ENCODE data around the gene SCAF11.

The SCAF11 gene

DNA sequence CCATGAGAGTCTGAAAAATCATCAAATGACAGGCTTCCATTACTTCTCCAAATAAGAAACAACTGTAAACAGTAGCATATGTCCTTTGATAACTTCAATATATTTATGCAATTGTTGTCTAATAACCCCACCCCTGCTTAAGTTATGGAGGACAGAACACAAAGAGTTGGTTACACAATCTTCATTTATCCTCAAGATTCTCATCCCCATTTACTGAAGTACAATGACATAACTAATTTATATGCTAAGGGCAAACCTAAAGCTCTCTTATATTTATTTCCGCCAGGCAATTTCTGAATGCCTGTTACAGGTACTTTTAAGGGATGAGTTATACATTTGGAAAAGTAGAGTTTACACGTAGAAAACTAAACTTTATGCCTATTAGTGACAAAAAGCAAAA lies 12.3 kb downstream of the SCAF11 start:
- no peak for DNase-seq (ENCODE audit: low spot score)
- TF ChIP-seq, protein P1, sequence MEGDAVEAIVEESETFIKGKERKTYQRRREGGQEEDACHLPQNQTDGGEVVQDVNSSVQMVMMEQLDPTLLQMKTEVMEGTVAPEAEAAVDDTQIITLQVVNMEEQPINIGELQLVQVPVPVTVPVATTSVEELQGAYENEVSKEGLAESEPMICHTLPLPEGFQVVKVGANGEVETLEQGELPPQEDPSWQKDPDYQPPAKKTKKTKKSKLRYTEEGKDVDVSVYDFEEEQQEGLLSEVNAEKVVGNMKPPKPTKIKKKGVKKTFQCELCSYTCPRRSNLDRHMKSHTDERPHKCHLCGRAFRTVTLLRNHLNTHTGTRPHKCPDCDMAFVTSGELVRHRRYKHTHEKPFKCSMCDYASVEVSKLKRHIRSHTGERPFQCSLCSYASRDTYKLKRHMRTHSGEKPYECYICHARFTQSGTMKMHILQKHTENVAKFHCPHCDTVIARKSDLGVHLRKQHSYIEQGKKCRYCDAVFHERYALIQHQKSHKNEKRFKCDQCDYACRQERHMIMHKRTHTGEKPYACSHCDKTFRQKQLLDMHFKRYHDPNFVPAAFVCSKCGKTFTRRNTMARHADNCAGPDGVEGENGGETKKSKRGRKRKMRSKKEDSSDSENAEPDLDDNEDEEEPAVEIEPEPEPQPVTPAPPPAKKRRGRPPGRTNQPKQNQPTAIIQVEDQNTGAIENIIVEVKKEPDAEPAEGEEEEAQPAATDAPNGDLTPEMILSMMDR (conservative IDR thresholded peaks at IDR 0.05; ENCODE audit: low read depth) = no peak
- ChIA-PET POLR2A (ENCODE audit: low non-redundant PET) (no interaction called here), CTCF (interaction anchor here (0.6 kb wide), 1 partner anchor 730 kb away, joined by 3 read pairs; no protein-coding TSS in a partner anchor)
- H3K27ac ChIP-seq = no peak overlapping the region

DNA sequence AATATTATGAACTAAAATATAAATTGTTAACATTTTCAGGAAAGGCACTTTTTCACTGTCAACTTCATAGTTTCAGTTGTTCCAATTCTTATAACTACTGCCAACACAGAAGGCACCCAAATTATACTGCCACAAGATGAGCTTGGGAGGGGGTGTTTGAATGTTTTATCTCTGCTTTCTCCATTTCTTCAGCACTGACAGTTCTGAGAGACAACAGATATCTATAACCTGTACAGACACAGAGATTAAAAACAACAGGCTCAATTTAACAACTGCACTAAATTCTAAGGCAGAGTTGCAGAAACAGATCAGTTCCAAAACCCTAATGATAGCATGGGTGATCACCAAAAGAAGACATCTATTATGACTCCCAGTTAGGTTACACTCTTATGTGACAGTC lies 12.8 kb downstream of the SCAF11 start:
- no peak overlapping the region for H3K27ac ChIP-seq
- no peak for DNase-seq (ENCODE audit: low spot score)
- ChIA-PET CTCF (no interaction called here), POLR2A (ENCODE audit: low non-redundant PET) (no interaction called here)
- TF ChIP-seq, protein P1 (conservative IDR thresholded peaks at IDR 0.05; ENCODE audit: low read depth) = no peak

DNA sequence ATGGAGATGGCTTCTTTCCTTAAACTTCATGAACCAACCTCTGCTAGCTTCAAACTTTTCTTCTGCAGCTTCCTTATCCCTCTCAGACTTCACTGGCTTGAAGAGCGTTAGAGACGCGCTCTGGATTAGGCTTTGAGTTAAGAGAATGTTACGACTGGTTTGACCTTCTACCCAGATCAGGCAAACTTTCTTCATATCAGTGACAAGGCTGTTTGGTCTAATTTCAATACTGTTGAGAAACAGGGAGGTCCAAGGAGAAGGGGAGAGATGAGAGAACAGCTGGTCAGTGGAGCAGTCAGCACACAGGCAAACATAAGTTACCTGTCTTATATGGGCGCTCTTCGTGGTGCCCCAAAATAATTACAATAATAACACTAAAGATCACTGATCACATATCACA lies 14.9 kb downstream of the SCAF11 start:
- CTCF ChIA-PET = no interaction called here
- TF ChIP-seq, protein P1 (conservative IDR thresholded peaks at IDR 0.05; ENCODE audit: low read depth) = no peak
- no peak overlapping the region for H3K27ac ChIP-seq
- POLR2A ChIA-PET (ENCODE audit: low non-redundant PET) = no interaction called here
- no peak for DNase-seq (ENCODE audit: low spot score)

DNA sequence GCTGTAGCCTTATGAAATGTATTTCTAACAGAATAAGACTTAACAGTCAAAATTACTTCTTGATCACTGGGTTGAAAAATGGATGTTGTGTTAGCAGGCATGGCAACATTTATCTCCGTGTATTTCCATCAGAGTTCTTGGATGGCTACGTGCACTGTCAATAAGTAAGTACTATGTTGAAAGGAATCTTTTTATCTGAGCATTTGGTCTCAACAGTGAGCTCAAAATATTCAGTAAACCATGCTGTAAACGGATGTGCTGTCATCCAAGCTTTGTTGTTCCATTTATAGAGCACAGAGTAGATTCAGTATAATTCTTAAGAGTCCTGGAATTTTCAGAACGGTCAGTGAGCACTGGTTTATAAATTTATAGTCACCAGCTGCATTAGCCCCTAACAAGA lies 15.5 kb downstream of the SCAF11 start:
- ChIA-PET POLR2A (ENCODE audit: low non-redundant PET) (no interaction called here), CTCF (no interaction called here)

DNA sequence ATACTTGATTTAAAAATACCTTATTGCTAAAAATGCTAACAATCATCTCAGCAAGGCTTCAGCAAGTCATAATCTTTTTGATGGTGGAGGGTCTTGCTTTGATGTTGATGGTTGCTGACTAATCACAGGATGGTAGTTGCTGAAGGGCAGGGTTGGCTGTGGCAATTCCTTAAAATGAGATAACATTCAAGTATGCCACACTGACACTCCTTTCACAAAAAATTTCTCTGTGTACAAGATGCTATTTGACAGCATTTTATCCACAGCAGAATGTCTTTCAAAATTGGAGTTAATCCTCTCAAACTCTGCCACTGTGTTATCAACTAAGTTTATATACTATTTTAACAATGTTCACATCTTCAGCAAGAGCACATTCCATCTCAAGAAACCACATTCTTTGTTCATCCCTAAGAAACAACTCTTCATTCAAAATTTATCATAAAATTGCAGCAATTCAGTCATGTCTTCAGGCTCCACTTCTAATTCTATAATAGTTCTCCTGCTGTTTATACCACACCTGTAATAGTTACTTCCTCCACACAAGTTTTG lies 16.1 kb downstream of the SCAF11 start:
- POLR2A ChIA-PET (ENCODE audit: low non-redundant PET) = no interaction called here
- TF ChIP-seq, protein P1 (conservative IDR thresholded peaks at IDR 0.05; ENCODE audit: low read depth) = no peak
- CTCF ChIA-PET = no interaction called here
- no peak for DNase-seq (ENCODE audit: low spot score)
- no peak overlapping the region for H3K27ac ChIP-seq

More for the DNA sequence above, 15.5 kb downstream of the SCAF11 start:
- H3K27ac ChIP-seq = no peak overlapping the region
- TF ChIP-seq, protein P1 (conservative IDR thresholded peaks at IDR 0.05; ENCODE audit: low read depth) = no peak
- no peak for DNase-seq (ENCODE audit: low spot score)

DNA sequence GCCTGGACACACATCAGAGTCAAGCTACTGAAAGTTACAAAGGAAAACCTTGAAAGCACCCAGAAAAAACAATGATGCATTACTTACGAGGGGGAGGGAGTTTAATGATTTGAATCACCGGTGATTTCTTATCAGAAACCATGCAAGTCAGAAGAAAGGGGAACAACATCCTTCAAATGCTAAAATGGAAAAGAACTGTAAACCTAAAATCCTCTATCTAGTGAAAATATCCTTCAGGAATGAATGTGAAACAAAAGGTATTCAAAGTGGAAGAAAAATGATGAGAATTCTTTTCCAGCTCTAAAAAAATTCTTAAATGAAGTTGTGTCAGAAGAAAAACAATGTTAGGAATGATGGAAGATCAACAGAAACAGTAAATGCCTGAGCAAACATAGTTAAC lies 16.8 kb downstream of the SCAF11 start:
- ChIA-PET CTCF (no interaction called here), POLR2A (ENCODE audit: low non-redundant PET) (no interaction called here)
- DNase-seq (ENCODE audit: low spot score) = no peak
- TF ChIP-seq, protein P1 (conservative IDR thresholded peaks at IDR 0.05; ENCODE audit: low read depth) = no peak
- H3K27ac ChIP-seq = no peak overlapping the region

All from RWPE1 (cell line).